Neuronal stem cell (in vitro differentiated cells): ENCODE data around the gene PLXNA4.

Experiments used
- DNase-seq: peaks from one replicate; pipeline ENCODE4 v3.0.0-alpha.2; 2013; ENCODE audit warnings: low spot score
- H2AFZ ChIP-seq: one replicate; pipeline ENCODE4 v1.6.1; 2013; ENCODE audit warnings: mild to moderate bottlenecking, low read length, inconsistent platforms
- H2AK5ac ChIP-seq: 2 replicates; pipeline ENCODE4 v1.6.1; 2013; ENCODE audit warnings: low read depth, mild to moderate bottlenecking, inconsistent platforms, low read length, moderate library complexity, mixed read lengths
- H2BK120ac ChIP-seq: 2 replicates; pipeline ENCODE4 v1.6.1; 2013; ENCODE audit warnings: low read depth, mild to moderate bottlenecking, inconsistent platforms, low read length, moderate library complexity, mixed read lengths
- H2BK12ac ChIP-seq: one replicate; pipeline ENCODE4 v1.6.1; 2013; ENCODE audit warnings: low read length, inconsistent platforms
- H2BK15ac ChIP-seq: 2 replicates; pipeline ENCODE4 v1.6.1; 2013; ENCODE audit warnings: mild to moderate bottlenecking, low read length, inconsistent platforms, mixed read lengths
- H2BK5ac ChIP-seq: one replicate; pipeline ENCODE4 v1.6.1; 2013; ENCODE audit warnings: inconsistent platforms, mild to moderate bottlenecking, low read length, moderate library complexity
- H3K14ac ChIP-seq: one replicate; pipeline ENCODE4 v1.6.1; 2013; ENCODE audit warnings: low read length, inconsistent platforms
- H3K18ac ChIP-seq: 2 replicates; pipeline ENCODE4 v1.6.1; 2013; ENCODE audit warnings: low read length, inconsistent platforms
- H3K23ac ChIP-seq: 2 replicates; pipeline ENCODE4 v1.6.1; 2013; ENCODE audit warnings: low read depth, mild to moderate bottlenecking, mixed read lengths, low read length, inconsistent platforms; ENCODE audit not compliant: poor library complexity
- H3K27ac ChIP-seq: replicated peaks from 3 replicates; pipeline ENCODE4 v1.5.1; 2013; ENCODE audit warnings: low read length, inconsistent platforms
- H3K27me3 ChIP-seq, 3 experiments: 2 replicates each; pipeline ENCODE4 v1.6.1; 2013; ENCODE audit warnings: low read length in 3 of 3, mild to moderate bottlenecking in 2 of 3, inconsistent platforms in 1 of 3, low read depth in 1 of 3, mixed read lengths in 1 of 3, moderate library complexity in 1 of 3; ENCODE audit not compliant: control insufficient read depth in 3 of 3, insufficient read depth in 3 of 3
- H3K36me3 ChIP-seq, 2 donors: replicated peaks in 1 of 2; 2 replicates each; pipeline ENCODE4 v1.6.1; 2013; ENCODE audit warnings: low read length in 2 of 2; ENCODE audit not compliant: control insufficient read depth in 2 of 2, insufficient read depth in 2 of 2
- H3K4ac ChIP-seq: 2 replicates; pipeline ENCODE4 v1.6.1; 2013; ENCODE audit warnings: inconsistent platforms, mild to moderate bottlenecking, low read length, moderate library complexity
- H3K4me1 ChIP-seq, 2 donors: 1 replicate in 1 of 2; 2 replicates in 1 of 2; pipeline ENCODE4 v1.6.1; 2013; ENCODE audit warnings: low read length in 2 of 2, low read depth in 1 of 2; ENCODE audit not compliant: control insufficient read depth in 2 of 2, insufficient read depth in 1 of 2
- H3K4me2 ChIP-seq: one replicate; pipeline ENCODE4 v1.6.1; 2013; ENCODE audit warnings: mild to moderate bottlenecking, low read length, inconsistent platforms; ENCODE audit not compliant: insufficient read depth, poor library complexity, severe bottlenecking
- H3K4me3 ChIP-seq, 2 donors: 2 replicates each; pipeline ENCODE4 v1.5.1; 2013; ENCODE audit warnings: low read length in 2 of 2, mild to moderate bottlenecking in 2 of 2, inconsistent platforms in 1 of 2, moderate library complexity in 1 of 2
- H3K79me1 ChIP-seq: one replicate; pipeline ENCODE4 v1.6.1; 2013; ENCODE audit warnings: low read depth, mild to moderate bottlenecking, inconsistent platforms, low read length, moderate library complexity
- H3K9ac ChIP-seq: one replicate; pipeline ENCODE4 v1.6.1; 2013; ENCODE audit warnings: mild to moderate bottlenecking, low read depth, low read length, inconsistent platforms; ENCODE audit not compliant: poor library complexity
- H3K9me3 ChIP-seq, 2 donors: replicated peaks in 1 of 2; 2 replicates each; pipeline versions ENCODE3 to v1.6.1; 2013; ENCODE audit warnings: low read length in 2 of 2, mild to moderate bottlenecking in 2 of 2, inconsistent platforms in 1 of 2, low read depth in 1 of 2, mixed read lengths in 1 of 2, moderate library complexity in 1 of 2; ENCODE audit not compliant: control insufficient read depth in 2 of 2, insufficient read depth in 1 of 2
- H4K8ac ChIP-seq: one replicate; pipeline ENCODE4 v1.6.1; 2013; ENCODE audit warnings: low read depth, mild to moderate bottlenecking, inconsistent platforms, low read length, moderate library complexity
- H4K91ac ChIP-seq: one replicate; pipeline ENCODE4 v1.6.1; 2013; ENCODE audit warnings: low read length, low read depth, mild to moderate bottlenecking, inconsistent platforms; ENCODE audit not compliant: poor library complexity
- WGBS, 2 donors: extraction: QIAGEN DNeasy Blood & Tissue Kit; methylation state at CpG; one replicate each; pipeline ENCODE4 v1.1.7; 2013; ENCODE audit warnings: missing lambda C conversion rate in 2 of 2, mixed read lengths in 1 of 2; ENCODE audit not compliant: insufficient read length in 2 of 2, insufficient replicate concordance in 1 of 2; ENCODE audit errors: extremely low coverage in 2 of 2; 5-methylcytosine and 5-hydroxymethylcytosine counted together

PLXNA4 gene

GRCh38 chr7:132514430-132514829, 61.8 kb downstream of the PLXNA4 start:
- no peaks in the 10 kb centered on the region for H3K36me3 ChIP-seq
- H3K27me3 ChIP-seq: no peaks in the 10 kb centered on the region
- WGBS, 2 donors: no CpG with 5 or more reads among the region's 1 CpG

GRCh38 chr7:132511921-132512320, 64.3 kb downstream of the PLXNA4 start:
- H3K79me1 ChIP-seq: no peaks in the 10 kb centered on the region
- no peak overlapping the region for H3K4me2 ChIP-seq
- H3K27me3 ChIP-seq: no peaks in the 10 kb centered on the region
- H2BK120ac ChIP-seq: no peak overlapping the region
- no peaks in the 10 kb centered on the region for H3K36me3 ChIP-seq
- no peak overlapping the region for H2AK5ac ChIP-seq
- WGBS, 2 donors: no CpG with 5 or more reads among the region's 8 CpGs
- no peaks in the 10 kb centered on the region for H3K9me3 ChIP-seq
- H3K4me3 ChIP-seq: no peak overlapping the region
- no peak overlapping the region for H3K18ac ChIP-seq
- no peak overlapping the region for H4K8ac ChIP-seq
- H3K23ac ChIP-seq: no peak overlapping the region
- no peak overlapping the region for H3K9ac ChIP-seq
- H3K4ac ChIP-seq: no peak overlapping the region
- H2BK5ac ChIP-seq: no peak overlapping the region
- H4K91ac ChIP-seq: no peak overlapping the region
- no peak overlapping the region for H2AFZ ChIP-seq
- no peak overlapping the region for H3K27ac ChIP-seq
- no peak overlapping the region for H2BK15ac ChIP-seq
- no peak overlapping the region for H2BK12ac ChIP-seq
- peaks cover 0 to 7% of the 10 kb centered on the region in 2 donors for H3K4me1 ChIP-seq
- no peak overlapping the region for H3K14ac ChIP-seq
- no peak for DNase-seq

More at GRCh38 chr7:132514430-132514829, 61.8 kb downstream of the PLXNA4 start:
- H4K91ac ChIP-seq: no peak overlapping the region
- no peak overlapping the region for H3K27ac ChIP-seq
- H3K18ac ChIP-seq: no peak overlapping the region
- H2BK5ac ChIP-seq: no peak overlapping the region
- no peak overlapping the region for H3K14ac ChIP-seq
- no peaks in the 10 kb centered on the region for H3K9me3 ChIP-seq
- H2BK120ac ChIP-seq: no peak overlapping the region
- no peak overlapping the region for H2BK15ac ChIP-seq
- H3K4ac ChIP-seq: no peak overlapping the region
- H3K4me3 ChIP-seq: no peak overlapping the region
- H3K23ac ChIP-seq: no peak overlapping the region
- H2AFZ ChIP-seq: no peak overlapping the region
- H2AK5ac ChIP-seq: no peak overlapping the region
- H3K4me2 ChIP-seq: no peak overlapping the region
- H2BK12ac ChIP-seq: no peak overlapping the region
- H3K79me1 ChIP-seq: no peaks in the 10 kb centered on the region
- peaks cover 0 to 3% of the 10 kb centered on the region in 2 donors for H3K4me1 ChIP-seq
- H4K8ac ChIP-seq: no peak overlapping the region
- H3K9ac ChIP-seq: no peak overlapping the region
- no peak for DNase-seq

- no peak overlapping the region for H4K8ac ChIP-seq
- H3K4ac ChIP-seq: no peak overlapping the region
- H3K79me1 ChIP-seq: no peaks in the 10 kb centered on the region
- H3K36me3 ChIP-seq: no peaks in the 10 kb centered on the region
- no peak overlapping the region for H3K23ac ChIP-seq
- H4K91ac ChIP-seq: no peak overlapping the region
- H2AFZ ChIP-seq: no peak overlapping the region
- 100% methylated on average over 2 of the region's 3 CpGs; no CpG with 5 or more reads in 1 of the 2 donors for WGBS, 2 donors
- H3K18ac ChIP-seq: no peak overlapping the region
- peaks cover 0 to 7% of the 10 kb centered on the region in 2 donors for H3K4me1 ChIP-seq
- no peak overlapping the region for H2BK12ac ChIP-seq
- H2BK5ac ChIP-seq: no peak overlapping the region
- H3K9ac ChIP-seq: no peak overlapping the region
- DNase-seq: no peak
- no peak overlapping the region for H3K14ac ChIP-seq
- H3K9me3 ChIP-seq: no peaks in the 10 kb centered on the region
- H3K4me2 ChIP-seq: no peak overlapping the region
- no peak overlapping the region for H2AK5ac ChIP-seq
- H2BK15ac ChIP-seq: no peak overlapping the region
- no peak overlapping the region for H3K27ac ChIP-seq
- no peak overlapping the region for H2BK120ac ChIP-seq
- H3K4me3 ChIP-seq: no peak overlapping the region
- H3K27me3 ChIP-seq: no peaks in the 10 kb centered on the region
These were observed 64.9 kb downstream of the PLXNA4 start for GRCh38 chr7:132511387-132511786.

GRCh38 chr7:132509643-132510042, 66.6 kb downstream of the PLXNA4 start:
- H4K8ac ChIP-seq: no peak overlapping the region
- H3K9me3 ChIP-seq: no peaks in the 10 kb centered on the region
- no peak overlapping the region for H3K4ac ChIP-seq
- no peak overlapping the region for H2BK15ac ChIP-seq
- H2BK12ac ChIP-seq: no peak overlapping the region
- H2AFZ ChIP-seq: no peak overlapping the region
- no peaks in the 10 kb centered on the region for H3K27me3 ChIP-seq
- H3K27ac ChIP-seq: no peak overlapping the region
- no peak for DNase-seq
- no peak overlapping the region for H3K9ac ChIP-seq
- H3K36me3 ChIP-seq: no peaks in the 10 kb centered on the region
- no CpG with 5 or more reads among the region's 4 CpGs for WGBS, 2 donors
- H3K23ac ChIP-seq: no peak overlapping the region
- no peak overlapping the region for H3K4me3 ChIP-seq
- no peak overlapping the region for H3K14ac ChIP-seq
- no peak overlapping the region for H2AK5ac ChIP-seq
- H4K91ac ChIP-seq: no peak overlapping the region
- H3K4me2 ChIP-seq: no peak overlapping the region
- H2BK5ac ChIP-seq: no peak overlapping the region
- no peak overlapping the region for H2BK120ac ChIP-seq
- peaks cover 0 to 7% of the 10 kb centered on the region in 2 donors for H3K4me1 ChIP-seq
- no peak overlapping the region for H3K18ac ChIP-seq
- no peaks in the 10 kb centered on the region for H3K79me1 ChIP-seq
